Vagina (tissue), 2 donors: ENCODE measurements around the gene GPR52.

Experiments used
- POLR2A ChIP-seq, 2 donors: fragments of 450-650 bp; IDR thresholded peaks; one replicate each; pipeline ENCODE4 v1.6.1; 2017; ENCODE audit warnings: antibody characterized with exemption in 2 of 2, mild to moderate bottlenecking in 2 of 2, moderate library complexity in 2 of 2
- POLR2AphosphoS5 ChIP-seq, 2 donors: sonication (generic); formaldehyde crosslinking; IDR thresholded peaks; one replicate each; pipeline ENCODE4 v1.9.0; 2017; ENCODE audit warnings: antibody characterized with exemption in 2 of 2, mild to moderate bottlenecking in 2 of 2, low read depth in 1 of 2; ENCODE audit not compliant: insufficient read depth in 1 of 2
- TF ChIP-seq, protein P1 (sequence below), 3 experiments: fragments of 450-650 bp in 2 of 3; fragments of 200-600 bp in 1 of 3; sonication (generic) in 1 of 3; IDR thresholded peaks; one replicate each; pipeline ENCODE4 v1.5.1; 2017 to 2019; ENCODE audit warnings: antibody characterized with exemption in 3 of 3, mild to moderate bottlenecking in 2 of 3, moderate library complexity in 2 of 3

DNA sequence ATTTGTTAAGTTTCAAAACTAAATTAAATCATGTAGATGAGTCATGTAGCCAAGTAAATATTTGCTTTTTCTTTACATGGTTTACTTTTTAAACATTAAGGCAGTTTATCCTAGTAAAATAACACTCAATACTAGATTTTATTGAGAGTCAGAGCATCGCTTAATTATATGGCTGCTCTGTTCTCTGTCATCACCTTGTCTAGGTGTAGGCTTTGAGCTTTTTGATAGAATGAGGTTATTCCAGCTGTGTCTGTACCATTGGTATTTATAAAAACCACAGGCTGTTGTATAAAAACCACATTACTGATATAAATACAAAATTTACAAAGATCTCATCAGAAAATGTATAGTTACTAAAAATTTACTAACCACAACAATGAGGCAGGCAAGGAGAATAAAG, 42.5 kb upstream of the GPR52 start:
- TF ChIP-seq, protein P1, sequence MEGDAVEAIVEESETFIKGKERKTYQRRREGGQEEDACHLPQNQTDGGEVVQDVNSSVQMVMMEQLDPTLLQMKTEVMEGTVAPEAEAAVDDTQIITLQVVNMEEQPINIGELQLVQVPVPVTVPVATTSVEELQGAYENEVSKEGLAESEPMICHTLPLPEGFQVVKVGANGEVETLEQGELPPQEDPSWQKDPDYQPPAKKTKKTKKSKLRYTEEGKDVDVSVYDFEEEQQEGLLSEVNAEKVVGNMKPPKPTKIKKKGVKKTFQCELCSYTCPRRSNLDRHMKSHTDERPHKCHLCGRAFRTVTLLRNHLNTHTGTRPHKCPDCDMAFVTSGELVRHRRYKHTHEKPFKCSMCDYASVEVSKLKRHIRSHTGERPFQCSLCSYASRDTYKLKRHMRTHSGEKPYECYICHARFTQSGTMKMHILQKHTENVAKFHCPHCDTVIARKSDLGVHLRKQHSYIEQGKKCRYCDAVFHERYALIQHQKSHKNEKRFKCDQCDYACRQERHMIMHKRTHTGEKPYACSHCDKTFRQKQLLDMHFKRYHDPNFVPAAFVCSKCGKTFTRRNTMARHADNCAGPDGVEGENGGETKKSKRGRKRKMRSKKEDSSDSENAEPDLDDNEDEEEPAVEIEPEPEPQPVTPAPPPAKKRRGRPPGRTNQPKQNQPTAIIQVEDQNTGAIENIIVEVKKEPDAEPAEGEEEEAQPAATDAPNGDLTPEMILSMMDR (IDR thresholded peaks at IDR 0.05), result no peak
- no peak for TF ChIP-seq POLR2A (IDR thresholded peaks at IDR 0.05)
- no peak for TF ChIP-seq POLR2AphosphoS5 (IDR thresholded peaks at IDR 0.05; ENCODE audit: insufficient read depth in 1 of 2, low read depth in 1 of 2)
